Inflammatory macrophage treated with lipopolysaccharide for 4 hours (primary cell): ENCODE results near the gene PGD.
"Not testable (repeated sequence)": the region's sequence is repeated elsewhere in the genome, so short reads cannot be mapped to it uniquely, and the experiment has no call there.

Experiments used
- DNase-seq: peaks from one replicate; pipeline ENCODE4 v3.0.0-alpha.2; 2020

Gene PGD

DNA sequence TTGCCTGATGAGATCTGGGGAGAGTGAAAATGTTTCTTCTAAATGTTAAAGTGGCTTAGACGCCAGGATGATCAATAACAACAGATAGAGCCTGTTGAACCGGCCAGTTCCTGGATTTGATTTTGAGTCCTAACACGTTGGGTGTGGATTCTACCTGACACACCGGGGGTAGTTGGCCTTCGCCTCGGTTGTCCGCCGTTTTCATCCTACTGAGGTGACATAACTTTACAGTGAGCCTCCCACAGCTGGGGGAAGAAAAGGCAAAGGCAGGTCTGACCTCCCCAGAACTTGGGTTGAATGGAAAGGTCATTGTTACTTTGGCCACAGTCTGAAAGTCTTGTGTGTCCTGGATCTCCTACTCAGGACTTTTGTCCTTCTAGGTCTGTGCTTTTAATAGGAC is 1.1 kb downstream of the PGD start:
- no peak for DNase-seq

DNA sequence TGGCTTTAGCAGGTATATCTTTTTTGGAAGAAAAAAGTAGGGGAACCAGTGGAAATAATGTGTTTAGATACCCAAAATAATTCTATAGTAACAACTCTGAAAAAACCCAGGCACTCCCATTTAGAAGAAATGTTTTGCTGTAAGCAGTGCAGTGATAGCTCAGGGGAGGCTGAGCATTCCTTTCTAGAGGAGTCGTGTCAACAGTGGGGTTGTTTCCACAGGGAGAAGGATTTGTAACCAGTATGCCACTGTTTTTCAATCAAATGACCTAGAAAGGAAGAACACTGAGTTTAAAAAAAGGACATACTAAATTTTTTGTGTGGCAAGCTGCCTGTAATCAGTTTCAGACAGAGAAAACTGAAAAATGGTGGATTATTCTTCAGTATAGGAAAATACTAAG is 2.4 kb downstream of the PGD start:
- peak; percentile 10 for DNase-seq

DNA sequence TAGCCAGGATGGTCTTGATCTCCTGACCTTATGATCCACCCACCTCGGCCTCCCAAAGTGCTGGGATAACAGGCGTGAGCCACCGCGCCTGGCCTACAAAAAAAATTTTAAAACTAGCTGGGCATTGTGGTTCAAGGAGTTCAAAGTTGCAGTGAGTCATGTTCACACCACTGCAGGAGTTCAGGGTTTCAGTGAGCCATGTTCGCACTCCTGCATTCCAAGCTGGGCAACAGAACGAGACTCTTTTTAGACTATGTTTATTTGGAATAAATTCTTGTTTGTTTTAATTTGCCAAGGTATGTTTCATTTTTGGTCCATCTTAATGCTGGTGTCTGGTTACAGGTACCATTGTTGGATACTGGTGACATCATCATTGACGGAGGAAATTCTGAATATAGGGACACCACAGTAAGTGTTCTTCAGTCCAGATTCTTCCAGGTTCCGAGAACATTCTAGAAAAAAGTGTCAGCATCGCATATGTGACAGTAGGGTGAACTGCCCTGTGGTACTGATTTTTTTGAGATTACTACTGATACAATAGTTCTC is 3.9 kb downstream of the PGD start:
- peak; percentile 13 for DNase-seq

DNA sequence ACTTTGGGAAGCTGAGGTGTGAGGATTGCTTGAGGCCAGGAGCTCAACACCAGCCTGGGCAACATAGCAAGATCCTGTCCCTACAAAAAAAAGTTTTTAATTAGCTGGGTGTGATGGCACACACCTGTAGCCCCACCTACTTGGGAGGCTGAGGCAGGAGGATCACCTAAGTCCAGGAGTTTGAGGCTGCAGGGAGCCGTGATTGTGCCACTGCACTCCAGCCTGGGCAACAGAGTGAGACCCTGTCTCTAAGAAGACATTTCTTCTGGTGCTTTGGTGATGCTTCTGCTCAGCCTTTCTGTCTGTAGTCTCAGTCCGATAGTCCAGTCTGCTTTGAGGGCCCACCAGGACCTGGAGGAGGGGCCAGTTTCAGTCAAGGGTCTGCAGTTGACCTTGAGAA is 8.3 kb downstream of the PGD start:
- no peak for DNase-seq

DNA sequence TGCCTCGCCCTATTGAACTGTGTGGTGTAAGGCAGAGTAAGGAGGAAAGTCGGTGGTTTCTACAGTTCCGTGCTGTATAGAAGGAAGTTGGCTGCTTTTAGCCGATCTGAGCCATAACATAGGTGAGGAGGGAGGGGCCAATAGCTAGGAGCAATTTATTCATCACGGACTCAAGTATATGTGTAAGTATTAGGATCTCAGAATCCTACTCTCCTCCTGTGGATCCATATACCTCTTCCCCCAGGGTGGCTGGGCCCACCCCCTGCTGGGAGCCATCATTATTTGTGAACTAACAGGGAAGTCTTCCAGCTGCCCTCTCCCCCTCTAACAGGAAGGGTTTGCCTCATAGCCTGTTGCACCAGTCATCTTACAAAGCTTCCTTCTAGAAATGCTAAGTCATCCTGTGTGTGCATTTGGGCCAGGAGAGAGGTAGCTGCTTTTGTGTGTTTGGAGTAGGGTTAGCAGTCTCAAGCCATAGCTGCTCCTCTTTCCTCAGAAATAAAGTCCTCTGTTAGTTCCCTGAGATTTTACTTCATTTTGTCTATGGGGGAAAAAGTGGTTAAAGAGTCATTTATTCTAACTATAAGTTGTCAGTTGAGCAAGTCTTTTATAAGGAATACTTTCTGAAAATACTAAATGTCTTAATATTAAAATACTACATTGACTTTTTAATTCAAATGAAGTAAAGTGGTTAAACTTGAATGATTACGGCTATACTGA is 16.5 kb downstream of the PGD start:
- DNase-seq = peak; percentile 95

DNA sequence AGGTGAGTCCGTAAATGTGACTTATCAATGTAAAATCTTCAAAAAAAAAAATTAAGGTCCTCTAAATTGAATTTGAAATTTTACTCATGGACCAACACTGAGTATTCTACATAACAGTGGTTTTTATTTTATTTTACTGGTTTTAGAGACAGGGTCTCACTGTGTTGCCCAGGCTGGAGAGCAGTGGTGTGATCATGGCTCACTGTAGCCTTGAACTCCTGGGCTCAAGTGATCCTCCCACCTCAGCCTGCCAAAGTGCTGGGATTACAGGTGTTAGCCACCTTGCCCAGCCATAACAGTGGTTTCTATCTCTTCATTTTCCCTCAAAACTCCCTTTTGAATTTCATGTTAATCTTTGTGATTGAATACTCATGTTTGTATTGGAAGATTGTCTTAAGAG is 17.1 kb downstream of the PGD start:
- DNase-seq = not testable (repeated sequence)

DNA sequence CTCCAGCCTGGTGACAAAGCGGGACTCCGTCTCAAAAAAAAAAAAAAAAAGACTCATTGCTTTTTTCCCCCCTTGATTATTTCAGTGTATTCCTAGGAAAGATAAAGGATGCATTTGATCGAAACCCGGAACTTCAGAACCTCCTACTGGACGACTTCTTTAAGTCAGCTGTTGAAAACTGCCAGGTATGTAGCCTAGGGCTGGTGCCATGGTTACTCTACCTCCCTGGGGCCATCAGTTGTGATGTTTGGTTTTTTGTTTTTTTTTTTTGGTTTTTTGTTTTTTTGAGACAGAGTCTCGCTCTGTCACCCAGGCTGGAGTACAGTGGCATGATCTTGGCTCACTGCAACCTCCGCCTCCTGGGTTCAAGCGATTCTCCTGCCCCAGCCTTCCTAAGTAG is 19.9 kb downstream of the PGD start:
- DNase-seq = not testable (repeated sequence)

DNA sequence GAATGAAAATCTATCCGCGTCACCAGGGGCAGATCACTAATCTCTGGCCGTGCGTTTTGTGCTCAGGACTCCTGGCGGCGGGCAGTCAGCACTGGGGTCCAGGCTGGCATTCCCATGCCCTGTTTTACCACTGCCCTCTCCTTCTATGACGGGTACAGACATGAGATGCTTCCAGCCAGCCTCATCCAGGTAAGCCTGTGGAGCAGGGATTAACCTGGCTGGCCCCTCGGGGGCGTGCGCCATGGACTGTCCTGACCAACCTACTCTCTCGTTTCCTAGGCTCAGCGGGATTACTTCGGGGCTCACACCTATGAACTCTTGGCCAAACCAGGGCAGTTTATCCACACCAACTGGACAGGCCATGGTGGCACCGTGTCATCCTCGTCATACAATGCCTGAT is 20.5 kb downstream of the PGD start:
- no peak for DNase-seq

DNA sequence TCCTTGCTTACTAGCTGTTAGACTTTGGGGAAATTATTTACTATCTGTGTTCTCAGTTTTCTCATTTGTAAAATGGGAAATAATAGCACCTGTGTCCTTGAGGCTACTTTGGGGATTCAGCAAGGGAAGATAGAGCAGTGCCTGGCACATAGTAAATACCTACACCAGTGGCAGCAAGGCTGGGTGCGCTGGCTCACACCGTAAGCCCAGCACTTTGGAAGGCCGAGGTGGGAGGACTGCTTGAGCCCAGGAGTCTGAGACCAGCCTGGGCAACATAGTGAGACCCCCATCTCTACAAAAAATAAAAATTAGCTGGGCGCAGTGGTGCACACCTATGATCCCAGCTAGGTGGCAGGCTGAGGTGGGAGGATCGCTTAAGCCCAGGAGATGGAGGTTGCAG is 22.8 kb downstream of the PGD start:
- DNase-seq = no peak

DNA sequence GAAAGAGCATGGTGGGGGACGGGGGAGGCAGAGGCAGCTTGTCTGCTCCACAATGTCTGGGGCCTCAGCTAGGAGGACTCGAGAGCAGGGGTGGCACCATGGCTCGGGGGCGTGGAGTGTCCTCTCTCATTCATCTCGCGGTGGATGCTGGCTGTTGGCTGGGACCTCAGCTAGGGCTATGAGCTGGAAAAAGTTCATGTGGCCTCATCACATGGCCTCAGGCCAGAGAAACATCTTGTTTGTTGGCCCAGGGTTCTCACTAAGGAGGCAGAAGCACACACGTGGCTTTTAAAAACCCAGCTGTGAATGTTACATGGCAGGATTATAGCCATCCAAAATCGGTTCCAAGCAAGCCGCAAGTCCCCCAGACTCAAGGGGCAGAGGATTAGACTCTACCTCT is 25.2 kb downstream of the PGD start:
- DNase-seq = no peak

DNA sequence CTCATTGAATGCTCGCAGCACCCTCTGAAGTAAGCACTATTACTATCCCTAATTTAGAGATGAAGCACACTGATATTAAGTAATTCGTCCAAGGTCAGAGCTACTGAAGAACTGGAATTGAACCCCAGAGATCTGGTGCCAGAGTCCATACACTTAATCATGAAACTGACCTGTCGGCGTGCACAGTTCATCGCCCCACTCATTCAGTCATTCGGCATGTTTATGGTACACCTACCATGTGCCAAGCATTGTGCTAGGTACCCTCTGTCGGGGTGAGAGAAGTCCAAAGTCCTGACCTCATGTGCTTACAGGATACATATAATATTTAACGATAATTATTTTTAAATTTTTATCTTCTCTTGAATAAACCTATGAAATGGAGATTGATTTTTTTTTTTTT is 25.8 kb downstream of the PGD start:
- DNase-seq = no peak

DNA sequence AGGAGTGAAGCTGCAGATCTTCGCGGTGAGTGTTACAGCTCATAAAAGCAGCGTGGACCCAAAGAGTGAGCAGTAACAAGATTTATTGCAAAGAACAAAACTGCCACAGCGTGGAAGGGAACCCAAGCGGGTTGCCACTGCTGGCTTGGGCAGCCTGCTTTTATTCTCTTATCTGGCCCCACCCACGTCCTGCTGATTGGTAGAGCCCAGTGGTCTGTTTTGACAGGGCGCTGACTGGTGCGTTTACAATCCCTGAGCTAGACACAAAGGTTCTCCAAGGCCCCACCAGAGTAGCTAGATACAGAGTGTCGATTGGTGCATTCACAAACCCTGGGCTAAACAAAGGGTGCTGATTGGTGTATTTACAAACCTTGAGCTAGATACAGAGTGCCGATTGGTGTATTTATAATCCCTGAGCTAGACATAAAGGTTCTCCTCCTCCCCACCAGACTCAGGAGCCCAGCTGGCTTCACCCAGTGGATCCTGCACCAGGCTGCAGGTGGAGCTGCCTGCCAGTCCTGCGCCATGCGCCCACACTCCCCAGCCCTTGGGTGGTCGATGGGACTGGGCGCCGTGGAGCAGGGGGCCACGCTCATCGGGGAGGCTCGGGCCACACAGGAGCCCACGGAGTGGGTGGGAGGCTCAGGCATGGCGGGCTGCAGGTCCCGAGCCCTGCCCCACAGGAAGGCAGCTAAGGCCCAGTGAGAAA is 27.1 kb downstream of the PGD start:
- not testable (repeated sequence) for DNase-seq

DNA sequence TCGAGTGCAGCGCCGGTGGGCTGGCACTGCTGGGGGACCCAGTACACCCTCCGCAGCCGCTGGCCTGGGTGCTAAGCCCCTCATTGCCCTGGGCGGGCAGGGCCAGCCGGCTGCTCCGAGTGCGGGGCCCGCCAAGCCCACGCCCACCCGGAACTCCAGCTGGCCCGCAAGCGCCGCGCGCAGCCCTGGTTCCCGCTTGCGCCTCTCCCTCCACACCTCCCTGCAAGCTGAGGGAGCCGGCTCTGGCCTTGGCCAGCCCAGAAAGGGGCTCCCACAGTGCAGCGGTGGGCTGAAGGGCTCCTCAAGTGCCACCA is 27.6 kb downstream of the PGD start:
- not testable (repeated sequence) for DNase-seq

DNA sequence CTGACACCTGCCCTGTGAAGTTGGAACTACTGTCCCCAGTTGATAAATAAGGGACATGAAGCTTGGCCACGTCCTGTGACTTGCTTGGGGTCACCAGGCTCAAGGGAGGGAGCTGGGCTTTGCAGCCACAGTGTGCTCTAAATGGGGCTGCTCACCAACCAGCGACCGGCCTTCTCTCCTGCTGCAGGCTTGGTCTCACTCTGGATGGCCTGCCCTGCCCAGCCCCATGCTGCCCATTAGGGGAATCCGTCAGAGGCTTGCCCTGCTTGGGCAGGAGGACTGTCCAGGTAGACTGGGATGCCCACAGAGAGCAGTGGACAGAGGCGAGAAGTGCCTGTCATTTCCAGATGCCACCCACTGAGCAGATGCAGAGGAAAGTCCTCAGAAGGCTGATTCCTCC is 30.1 kb downstream of the PGD start:
- DNase-seq = no peak

DNA sequence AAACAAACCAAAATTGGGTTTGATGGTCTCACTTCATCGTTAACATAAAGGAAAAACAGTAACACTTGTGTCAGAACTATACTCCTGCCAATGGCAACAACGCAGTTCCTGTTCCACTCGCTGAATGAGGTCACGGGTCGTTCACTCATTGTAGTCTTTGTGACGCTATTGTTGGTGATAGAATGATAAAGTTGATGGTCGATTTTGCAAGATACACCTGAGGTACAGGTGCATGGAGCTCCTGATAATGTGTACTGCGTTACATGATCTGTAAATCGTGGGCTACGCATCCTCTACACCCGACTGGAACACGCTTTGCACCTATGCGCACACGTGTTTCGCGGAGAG is 31.0 kb downstream of the PGD start:
- DNase-seq = peak; percentile 64

DNA sequence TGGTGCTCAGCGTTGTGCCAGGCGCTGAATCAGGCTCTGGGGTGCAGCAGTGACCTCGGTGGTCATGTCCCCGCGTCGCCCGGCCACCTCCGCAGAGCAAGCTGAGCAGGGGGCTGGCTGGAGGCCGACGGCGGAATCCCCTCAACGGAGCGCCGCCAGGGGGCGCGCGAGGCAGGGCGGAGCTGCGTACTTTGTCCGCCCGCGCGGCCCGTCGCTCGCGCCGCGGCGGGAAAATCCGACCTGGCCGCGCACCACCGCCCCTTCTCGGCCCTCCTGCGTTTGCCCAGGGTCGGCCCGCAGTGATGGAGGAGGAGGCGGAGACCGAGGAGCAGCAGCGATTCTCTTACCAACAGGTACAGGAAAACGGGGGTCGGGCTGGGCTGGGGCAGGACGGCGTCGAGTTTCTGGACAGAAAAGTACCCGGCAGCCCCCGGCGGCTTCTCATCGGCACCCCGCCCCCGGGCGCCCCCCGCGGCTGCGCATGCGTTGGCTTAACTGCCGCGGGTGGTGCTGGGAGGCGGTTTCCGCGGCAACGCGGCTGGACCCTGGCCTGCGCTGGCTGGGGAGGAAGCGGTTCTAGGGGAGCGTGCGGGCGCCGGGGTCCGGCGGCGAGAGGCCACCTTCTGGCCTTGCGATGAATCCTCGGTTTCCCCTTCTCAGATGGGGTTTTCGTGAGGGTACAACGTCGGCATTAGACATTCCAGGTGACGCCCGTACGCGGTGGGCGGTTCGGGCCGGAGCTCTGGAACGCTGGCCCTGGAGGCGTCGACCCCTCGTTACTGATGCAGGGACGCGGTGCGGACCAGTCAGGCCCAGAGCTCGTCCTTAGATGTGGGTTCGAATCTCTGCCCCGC is 31.6 kb downstream of the PGD start, which contains the start of gene CENPS:
CENPS (plus strand) TSS at position 218 of the 854 bp plus-strand sequence; CDS start at position 303, 85 bp downstream.
- peak; percentile 88 for DNase-seq

DNA sequence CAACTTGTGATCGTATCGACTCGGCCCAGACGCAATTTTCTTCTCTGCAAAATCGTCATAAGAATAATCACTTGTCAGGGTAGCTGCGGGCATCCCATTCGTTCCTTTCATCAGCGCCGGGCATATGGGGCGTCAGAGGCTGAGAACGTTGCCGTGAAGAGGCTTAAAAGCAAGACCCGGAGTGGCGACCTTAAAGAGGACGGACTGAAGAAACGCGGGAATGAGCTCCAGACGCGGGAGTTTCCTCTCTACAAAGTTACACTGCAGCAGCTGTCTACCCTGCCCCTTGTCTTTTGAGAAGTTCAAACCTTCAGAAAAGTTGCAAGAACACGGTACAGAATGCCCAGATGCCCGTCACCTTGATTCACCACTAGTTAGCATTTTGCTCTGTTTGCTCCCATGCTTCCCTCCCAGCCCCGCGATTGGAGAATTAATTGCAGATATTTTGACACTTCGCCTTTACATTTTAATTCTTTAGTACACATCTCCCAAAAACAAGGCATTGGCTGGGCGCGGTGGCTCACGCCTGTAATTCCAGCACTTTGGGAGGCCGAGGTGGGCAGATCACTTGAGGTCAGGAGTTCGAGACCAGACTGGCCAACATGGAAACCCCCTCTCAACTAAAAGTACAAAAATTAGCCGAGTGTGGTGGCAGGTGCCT is 32.3 kb downstream of the PGD start:
- DNase-seq = peak; percentile 11

DNA sequence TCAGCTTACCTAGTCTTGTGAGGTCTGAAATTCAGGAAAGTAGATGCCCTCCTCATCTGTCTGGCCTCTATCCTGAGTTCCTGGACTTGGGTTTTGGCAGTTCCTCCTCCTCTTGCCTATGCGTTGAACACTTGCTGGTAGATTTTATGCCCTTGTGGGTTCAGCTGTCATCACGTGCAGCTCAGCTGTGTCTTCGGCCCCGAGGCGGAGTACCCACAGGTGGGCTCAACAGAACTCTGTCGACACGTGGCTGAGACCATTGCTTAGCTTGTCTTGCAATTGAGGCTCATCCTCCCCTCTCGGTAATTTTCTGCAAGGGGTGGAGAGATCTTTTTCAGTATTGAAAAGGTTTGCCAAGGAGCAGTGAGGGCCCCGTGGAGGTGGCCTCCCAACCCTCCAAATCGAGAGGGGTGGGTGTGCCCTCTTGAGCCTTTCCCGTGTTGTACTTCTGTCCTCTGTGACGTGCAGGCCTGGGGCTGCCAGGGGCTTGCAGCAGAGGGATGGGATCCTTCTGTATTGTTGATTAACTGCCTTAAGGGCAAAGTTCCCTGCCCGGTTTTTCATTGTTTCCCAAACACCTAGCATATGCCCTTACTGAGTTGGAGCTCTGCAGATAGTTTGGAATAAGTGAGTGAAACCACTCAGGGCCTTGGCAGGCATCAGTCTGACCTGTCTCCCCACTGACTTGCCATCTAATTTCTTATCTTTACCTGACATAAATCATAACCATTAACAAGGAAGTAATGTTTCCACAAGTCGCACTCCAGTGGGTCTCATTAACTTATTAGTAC is 34.2 kb downstream of the PGD start:
- no peak for DNase-seq

DNA sequence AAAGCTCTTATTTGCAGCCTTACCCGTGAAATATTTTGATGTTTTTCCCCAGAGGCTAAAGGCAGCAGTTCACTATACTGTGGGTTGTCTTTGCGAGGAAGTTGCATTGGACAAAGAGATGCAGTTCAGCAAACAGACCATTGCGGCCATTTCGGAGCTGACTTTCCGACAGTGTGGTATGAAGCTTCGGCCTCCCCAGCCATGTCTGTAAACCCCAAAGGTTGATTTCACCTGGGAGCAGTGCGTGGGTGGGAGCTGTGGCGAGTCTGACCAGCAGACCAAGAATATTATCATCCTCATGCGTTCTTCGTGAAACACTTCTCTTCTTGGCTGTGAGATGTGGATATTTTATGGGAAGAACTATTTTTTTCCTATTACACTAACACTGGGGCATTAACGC is 34.9 kb downstream of the PGD start:
- no peak for DNase-seq

DNA sequence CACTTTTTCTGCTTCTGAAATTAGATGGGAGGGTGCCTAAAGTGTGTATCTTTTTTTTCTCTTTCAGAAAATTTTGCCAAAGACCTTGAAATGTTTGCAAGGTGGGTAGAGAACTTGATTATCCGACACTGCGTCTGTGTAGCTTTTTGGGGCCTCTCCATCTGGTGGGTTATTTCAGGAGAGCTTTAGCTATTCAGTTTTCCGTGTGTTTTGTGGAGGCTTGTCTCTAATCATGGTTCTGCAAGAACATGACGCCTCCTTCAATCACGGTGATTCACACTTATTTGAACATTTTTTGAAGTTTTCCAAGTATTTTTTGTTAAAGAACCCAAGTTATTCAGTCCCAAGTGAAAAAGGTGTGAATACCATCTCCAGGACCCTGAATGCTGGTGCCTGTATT is 35.7 kb downstream of the PGD start:
- DNase-seq = no peak

DNA sequence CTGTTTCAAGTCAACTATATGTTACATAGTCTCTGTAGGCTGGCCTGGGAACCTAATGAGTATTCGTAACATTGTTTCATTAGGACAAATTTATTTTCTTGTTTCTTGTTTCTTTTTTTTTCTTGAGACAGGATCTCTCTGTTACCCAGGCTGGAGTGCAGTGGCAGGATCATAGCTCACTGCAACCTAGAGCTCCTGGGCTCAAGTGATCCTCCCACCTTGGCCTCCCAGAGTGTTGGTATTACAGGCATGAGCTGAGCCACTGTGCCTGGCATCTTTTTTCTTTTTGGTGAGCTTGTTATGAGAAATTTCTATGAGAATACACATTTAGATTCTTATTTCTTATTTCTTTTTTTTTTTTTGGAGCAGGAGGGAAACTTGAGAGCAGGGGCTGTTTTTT is 38.2 kb downstream of the PGD start:
- DNase-seq = no peak

DNA sequence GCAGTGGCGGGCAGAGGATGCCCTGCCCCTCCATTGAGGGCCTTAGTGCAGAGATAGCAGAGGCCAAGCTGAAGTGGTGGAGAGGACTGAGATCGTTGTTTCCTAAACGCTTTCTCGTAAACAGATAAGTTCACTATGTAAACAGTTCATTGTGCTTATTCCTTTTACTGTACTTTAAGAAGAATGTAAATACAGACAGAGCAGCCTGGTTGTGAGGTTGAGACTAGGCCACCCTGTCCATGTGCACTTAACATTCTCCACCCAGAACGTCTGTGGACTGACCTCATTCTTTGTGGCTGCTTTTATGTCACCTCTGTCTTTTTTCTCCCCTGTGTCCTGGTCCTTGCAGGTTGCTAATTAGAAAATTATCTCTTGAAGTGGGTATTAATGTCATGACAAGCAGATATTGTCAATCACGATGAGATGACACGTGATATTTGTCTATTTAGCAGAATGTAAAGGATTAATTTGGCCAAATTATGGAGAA is 39.9 kb downstream of the PGD start:
- no peak for DNase-seq
